Neural progenitor cell (in vitro differentiated cells): ENCODE data around the gene OPA1. TPM values are rescaled to one million over a fixed set of nuclear protein-coding genes. Genes with fewer than 3 reads are reported as not detected.

Experiments
- DNase-seq: peaks from one replicate; pipeline ENCODE4 v3.0.0-alpha.2; 2016; ENCODE audit warnings: low spot score
- H2AFZ ChIP-seq: fragments of 200-600 bp; sonication (generic); replicated peaks from 2 replicates; pipeline ENCODE4 v1.6.1; 2016; ENCODE audit warnings: antibody characterized with exemption
- H3F3A ChIP-seq: fragments of 200-600 bp; sonication (generic); 2 replicates; pipeline ENCODE4 v1.6.1; 2016; ENCODE audit warnings: antibody characterized with exemption, low read depth
- H3K27ac ChIP-seq: fragments of 200-600 bp; sonication (generic); 2 replicates; pipeline ENCODE4 v1.5.1; 2016; ENCODE audit warnings: mild to moderate bottlenecking
- H3K27me3 ChIP-seq: fragments of 200-600 bp; sonication (generic); 2 replicates; pipeline ENCODE4 v1.6.1; 2016; ENCODE audit warnings: mild to moderate bottlenecking, moderate library complexity
- H3K36me3 ChIP-seq: fragments of 200-600 bp; sonication (generic); 2 replicates; pipeline ENCODE4 v1.5.1; 2016
- H3K4me1 ChIP-seq: fragments of 200-600 bp; sonication (generic); 2 replicates; pipeline ENCODE4 v1.6.1; 2016; ENCODE audit warnings: mixed run types
- H3K4me2 ChIP-seq: fragments of 200-600 bp; sonication (generic); 2 replicates; pipeline ENCODE4 v1.6.1; 2016
- H3K4me3 ChIP-seq: fragments of 200-600 bp; sonication (generic); 2 replicates; pipeline ENCODE4 v1.5.1; 2016
- H3K79me2 ChIP-seq: fragments of 200-600 bp; sonication (generic); 2 replicates; pipeline ENCODE4 v1.6.1; 2016; ENCODE audit warnings: low read depth
- H3K9ac ChIP-seq: fragments of 200-600 bp; sonication (generic); 2 replicates; pipeline ENCODE4 v1.6.1; 2016
- H3K9me3 ChIP-seq: fragments of 200-600 bp; sonication (generic); 2 replicates; pipeline ENCODE4 v1.5.1; 2016; ENCODE audit warnings: low read depth
- H4K20me1 ChIP-seq: fragments of 200-600 bp; sonication (generic); 2 replicates; pipeline ENCODE4 v1.6.1; 2016; ENCODE audit warnings: low read depth
- H3K27ac Mint-ChIP-seq: 3 replicates; pipeline ENCODE4 v1.8.0; 2021; ENCODE audit warnings: mixed read lengths
- H3K27me3 Mint-ChIP-seq: 2 replicates; pipeline ENCODE4 v1.8.0; 2022; ENCODE audit warnings: low read depth, mild to moderate bottlenecking, inconsistent platforms, moderate library complexity, mixed read lengths; ENCODE audit not compliant: insufficient read depth
- H3K36me3 Mint-ChIP-seq: 3 replicates; pipeline ENCODE4 v1.8.0; 2021; ENCODE audit warnings: mixed read lengths
- H3K4me1 Mint-ChIP-seq: 3 replicates; pipeline ENCODE4 v1.8.0; 2021; ENCODE audit warnings: mixed read lengths
- H3K4me3 Mint-ChIP-seq: 3 replicates; pipeline ENCODE4 v1.8.0; 2021; ENCODE audit warnings: mild to moderate bottlenecking, moderate library complexity, mixed read lengths
- H3K9me3 Mint-ChIP-seq: 3 replicates; pipeline ENCODE4 v1.8.0; 2020; ENCODE audit warnings: mixed read lengths
- EZH2 ChIP-seq: fragments of 200-600 bp; sonication (generic); IDR thresholded peaks from 2 replicates; pipeline ENCODE4 v1.6.1; 2017; ENCODE audit warnings: antibody characterized with exemption, mild to moderate bottlenecking, moderate library complexity
- EZH2phosphoT487 ChIP-seq: fragments of 200-600 bp; sonication (generic); IDR thresholded peaks from 2 replicates; pipeline ENCODE4 v1.6.1; 2017; ENCODE audit warnings: antibody characterized with exemption
- total RNA-seq: library from RNA; depleted of rRNA; stranded (reverse); fragments of >200 nt; gene quantifications from 2 replicates; pipeline ENCODE4 v1.2.3, GENCODE V29; 2015; ENCODE audit warnings: low replicate concordance
- TF ChIP-seq, protein P1 (sequence below): fragments of 200-600 bp; sonication (generic); IDR thresholded peaks from 2 replicates; pipeline ENCODE4 v1.5.1; 2017; ENCODE audit warnings: antibody characterized with exemption, mild to moderate bottlenecking

Gene OPA1
- total RNA-seq, 1 donor from 2014 or later, result 125 TPM

DNA sequence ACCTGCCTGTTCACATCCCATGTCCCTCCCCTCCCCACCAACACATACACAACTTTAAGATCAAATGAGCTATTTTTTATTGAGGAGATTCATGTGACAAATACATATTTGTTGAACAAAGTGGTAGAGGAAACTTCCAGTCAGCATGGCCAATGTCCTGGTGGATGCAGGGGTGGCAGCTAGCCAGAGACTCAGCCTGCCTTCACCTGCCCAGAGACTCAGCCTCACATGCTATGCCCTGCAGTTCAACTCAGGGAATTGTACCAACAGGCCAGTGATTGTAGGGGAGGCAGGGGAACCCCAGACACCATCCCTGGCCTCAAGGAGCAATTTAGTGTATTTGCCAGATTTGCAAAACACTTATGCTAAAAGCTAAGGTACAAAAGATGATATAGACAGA lies 136.6 kb downstream of the OPA1 start:
- Histone ChIP-seq H3K4me1 (peaks cover 30% of the 10 kb centered on the region), H3K9me3 (no peaks in the 10 kb centered on the region), H3K4me3 (no peak overlapping the region), H3K36me3 (no peaks in the 10 kb centered on the region), H3K4me2 (no peak overlapping the region), H3F3A (peaks cover 16% of the 10 kb centered on the region), H3K9ac (no peak overlapping the region), H3K79me2 (no peaks in the 10 kb centered on the region), H3K27me3 (no peaks in the 10 kb centered on the region), H3K27ac (no peak overlapping the region), H2AFZ (no peak overlapping the region), H4K20me1 (no peaks in the 10 kb centered on the region)
- TF ChIP-seq EZH2phosphoT487 (no peak), EZH2 (no peak)
- TF ChIP-seq, protein P1, sequence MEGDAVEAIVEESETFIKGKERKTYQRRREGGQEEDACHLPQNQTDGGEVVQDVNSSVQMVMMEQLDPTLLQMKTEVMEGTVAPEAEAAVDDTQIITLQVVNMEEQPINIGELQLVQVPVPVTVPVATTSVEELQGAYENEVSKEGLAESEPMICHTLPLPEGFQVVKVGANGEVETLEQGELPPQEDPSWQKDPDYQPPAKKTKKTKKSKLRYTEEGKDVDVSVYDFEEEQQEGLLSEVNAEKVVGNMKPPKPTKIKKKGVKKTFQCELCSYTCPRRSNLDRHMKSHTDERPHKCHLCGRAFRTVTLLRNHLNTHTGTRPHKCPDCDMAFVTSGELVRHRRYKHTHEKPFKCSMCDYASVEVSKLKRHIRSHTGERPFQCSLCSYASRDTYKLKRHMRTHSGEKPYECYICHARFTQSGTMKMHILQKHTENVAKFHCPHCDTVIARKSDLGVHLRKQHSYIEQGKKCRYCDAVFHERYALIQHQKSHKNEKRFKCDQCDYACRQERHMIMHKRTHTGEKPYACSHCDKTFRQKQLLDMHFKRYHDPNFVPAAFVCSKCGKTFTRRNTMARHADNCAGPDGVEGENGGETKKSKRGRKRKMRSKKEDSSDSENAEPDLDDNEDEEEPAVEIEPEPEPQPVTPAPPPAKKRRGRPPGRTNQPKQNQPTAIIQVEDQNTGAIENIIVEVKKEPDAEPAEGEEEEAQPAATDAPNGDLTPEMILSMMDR, result no peak
- no peak for DNase-seq
- Mint-ChIP-seq H3K9me3 (no peaks in the 10 kb centered on the region), H3K27ac (no peak overlapping the region), H3K36me3 (no peaks in the 10 kb centered on the region), H3K27me3 (peaks cover 31% of the 10 kb centered on the region), H3K4me1 (peaks cover 32% of the 10 kb centered on the region), H3K4me3 (no peak overlapping the region)

DNA sequence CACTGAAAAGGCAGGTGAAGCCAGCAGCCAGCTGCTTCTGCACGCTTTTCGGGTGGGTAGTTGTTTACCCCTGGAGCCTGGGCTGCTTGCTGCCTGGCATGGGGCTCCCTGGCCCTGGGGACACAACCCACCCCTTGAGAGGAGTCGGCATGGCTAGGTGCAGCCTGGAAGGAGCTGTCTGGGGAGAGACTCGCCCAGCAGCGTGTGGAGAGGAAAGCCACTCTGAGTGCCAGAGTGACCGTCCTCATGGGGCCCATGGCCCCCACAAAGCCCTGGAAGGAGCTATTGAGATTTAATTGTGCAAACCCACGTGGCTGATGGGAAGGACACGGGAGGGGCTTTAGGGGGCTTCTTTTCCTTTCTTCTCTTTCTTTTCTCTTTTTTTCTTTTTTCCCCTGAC lies 137.5 kb downstream of the OPA1 start:
- no peaks in the 10 kb centered on the region for H3K36me3 ChIP-seq
- no peaks in the 10 kb centered on the region for H4K20me1 ChIP-seq
- DNase-seq, result no peak
- peak overlapping the region; percentile 16 for H3K4me3 Mint-ChIP-seq
- H3F3A ChIP-seq, result peaks cover 16% of the 10 kb centered on the region
- H3K27ac Mint-ChIP-seq, result no peak overlapping the region
- no peak overlapping the region for H3K9ac ChIP-seq
- no peak overlapping the region for H3K27ac ChIP-seq
- no peaks in the 10 kb centered on the region for H3K9me3 Mint-ChIP-seq
- TF ChIP-seq EZH2 (no peak), EZH2phosphoT487 (no peak)
- TF ChIP-seq, protein P1, result no peak
- H3K4me2 ChIP-seq, result peak overlapping the region; percentile 55
- no peaks in the 10 kb centered on the region for H3K79me2 ChIP-seq
- H3K4me3 ChIP-seq, result no peak overlapping the region
- H3K27me3 ChIP-seq, result no peaks in the 10 kb centered on the region
- peaks cover 31% of the 10 kb centered on the region for H3K27me3 Mint-ChIP-seq
- peaks cover 32% of the 10 kb centered on the region for H3K4me1 Mint-ChIP-seq
- peak overlapping the region; percentile 20 for H2AFZ ChIP-seq
- peaks cover 30% of the 10 kb centered on the region for H3K4me1 ChIP-seq
- no peaks in the 10 kb centered on the region for H3K36me3 Mint-ChIP-seq
- H3K9me3 ChIP-seq, result no peaks in the 10 kb centered on the region

DNA sequence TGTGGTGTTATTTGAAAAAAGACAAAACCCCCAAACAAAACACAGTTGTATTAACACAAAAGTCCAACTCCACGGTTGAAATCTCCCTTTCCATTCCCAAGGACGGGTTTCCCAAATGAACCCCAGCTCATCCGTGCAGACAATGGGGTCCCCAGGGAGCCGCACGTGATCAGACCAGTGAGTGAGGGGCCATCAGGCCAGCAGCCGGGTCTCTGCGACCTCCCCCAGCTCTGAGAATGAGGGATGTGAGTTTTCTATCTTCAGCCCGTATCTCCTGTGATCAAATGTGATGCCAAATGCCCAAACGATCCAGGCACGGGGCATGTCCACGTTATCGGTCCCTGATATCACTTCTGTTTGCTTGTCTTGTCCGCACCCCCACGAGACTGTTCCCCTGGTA lies 138.0 kb downstream of the OPA1 start:
- Histone ChIP-seq H3K4me2 (peak overlapping the region; percentile 55), H2AFZ (no peak overlapping the region), H3K4me3 (no peak overlapping the region), H3K79me2 (no peaks in the 10 kb centered on the region), H3K27me3 (no peaks in the 10 kb centered on the region), H3K36me3 (no peaks in the 10 kb centered on the region), H3K9me3 (no peaks in the 10 kb centered on the region), H3K9ac (no peak overlapping the region), H3F3A (peaks cover 16% of the 10 kb centered on the region), H4K20me1 (no peaks in the 10 kb centered on the region), H3K27ac (no peak overlapping the region), H3K4me1 (peaks cover 30% of the 10 kb centered on the region)
- no peaks in the 10 kb centered on the region for H3K9me3 Mint-ChIP-seq
- H3K4me3 Mint-ChIP-seq, result peak overlapping the region; percentile 16
- H3K4me1 Mint-ChIP-seq, result peaks cover 34% of the 10 kb centered on the region
- H3K27ac Mint-ChIP-seq, result no peak overlapping the region
- no peaks in the 10 kb centered on the region for H3K36me3 Mint-ChIP-seq
- peak; percentile 10 for DNase-seq
- peaks cover 31% of the 10 kb centered on the region for H3K27me3 Mint-ChIP-seq
- TF ChIP-seq, protein P1, result no peak
